GM12878 (cell line): ENCODE measurements around the gene RNF112. TPM values are rescaled to one million over a fixed set of nuclear protein-coding genes. Genes with fewer than 3 reads are reported as not detected.

ENCODE experiments used
- BRCA1 ChIP-seq: IDR thresholded peaks from 2 replicates; pipeline ENCODE4 v1.6.1; 2011; ENCODE audit warnings: low read depth, low read length, improper control_type of control experiment
- CEBPZ ChIP-seq: fragments of 150-350 bp; IDR thresholded peaks from 2 replicates; pipeline ENCODE4 v1.6.1; 2016; ENCODE audit warnings: low read depth, low read length
- CTCF ChIP-seq, 3 experiments: IDR thresholded peaks in 2 of 3; conservative IDR thresholded peaks in 1 of 3; 2 replicates each; pipeline ENCODE4 v1.5.1; 2011; ENCODE audit warnings: low read depth in 3 of 3, low read length in 3 of 3, mild to moderate bottlenecking in 3 of 3, control low read depth in 2 of 3, moderate library complexity in 2 of 3, inconsistent platforms in 1 of 3, mixed read lengths in 1 of 3; ENCODE audit not compliant: control insufficient read depth in 2 of 3, insufficient read depth in 1 of 3; ENCODE audit errors: extremely low read depth in 1 of 3
- ETV6 ChIP-seq, 2 experiments: fragments of 450-650 bp in 1 of 2; IDR thresholded peaks in 1 of 2; conservative IDR thresholded peaks in 1 of 2; 2 replicates each; pipeline ENCODE4 v1.6.1; 2014; ENCODE audit warnings: antibody characterized with exemption in 1 of 2, borderline replicate concordance in 1 of 2, low read depth in 1 of 2, mild to moderate bottlenecking in 1 of 2, moderate library complexity in 1 of 2
- GABPA ChIP-seq: IDR thresholded peaks from 2 replicates; pipeline ENCODE4 v1.6.1; 2014; ENCODE audit warnings: antibody characterized with exemption, low read depth, mild to moderate bottlenecking, inconsistent platforms
- HDAC6 ChIP-seq: fragments of 200-600 bp; sonication (generic); IDR thresholded peaks from one replicate; pipeline ENCODE4 v1.8.0; 2017; ENCODE audit warnings: antibody characterized with exemption; ENCODE audit not compliant: unreplicated experiment
- MEF2B ChIP-seq: fragments of 450-650 bp; IDR thresholded peaks from 2 replicates; pipeline ENCODE4 v1.6.1; 2018; ENCODE audit warnings: mild to moderate bottlenecking, moderate library complexity; ENCODE audit not compliant: partially characterized antibody, poor library complexity, severe bottlenecking
- MYB ChIP-seq: fragments of 150-350 bp; IDR thresholded peaks from 2 replicates; pipeline ENCODE4 v1.6.1; 2014; ENCODE audit warnings: mild to moderate bottlenecking, low read depth, low read length, borderline replicate concordance
- NR2C1 ChIP-seq: fragments of 450-650 bp; IDR thresholded peaks from 2 replicates; pipeline ENCODE4 v1.6.1; 2017; ENCODE audit warnings: antibody characterized with exemption, mild to moderate bottlenecking, moderate library complexity
- PAX5 ChIP-seq: IDR thresholded peaks from 2 replicates; pipeline ENCODE4 v1.6.1; 2011; ENCODE audit warnings: low read depth, low read length, borderline replicate concordance
- POU2F2 ChIP-seq: IDR thresholded peaks from 3 replicates; pipeline ENCODE4 v1.6.1; 2011; ENCODE audit warnings: low read depth, mild to moderate bottlenecking, low read length, borderline replicate concordance
- RAD21 ChIP-seq: IDR thresholded peaks from 2 replicates; pipeline ENCODE4 v1.6.1; 2011; ENCODE audit warnings: mild to moderate bottlenecking, low read depth, low read length, moderate library complexity; ENCODE audit not compliant: insufficient read depth
- RFX5 ChIP-seq: IDR thresholded peaks from 2 replicates; pipeline ENCODE4 v1.6.1; 2011; ENCODE audit warnings: low read depth, low read length, improper control_type of control experiment
- STAT1 ChIP-seq: fragments of 450-650 bp; conservative IDR thresholded peaks from 2 replicates; pipeline ENCODE4 v1.6.1; 2014; ENCODE audit warnings: antibody characterized with exemption, mild to moderate bottlenecking
- TAF1 ChIP-seq: IDR thresholded peaks from 2 replicates; pipeline ENCODE4 v1.6.1; 2011; ENCODE audit warnings: mild to moderate bottlenecking, low read depth, low read length, borderline replicate concordance
- USF1 ChIP-seq: IDR thresholded peaks from 2 replicates; pipeline ENCODE4 v1.6.1; 2011; ENCODE audit warnings: borderline replicate concordance, low read depth, mild to moderate bottlenecking, moderate library complexity, mixed read lengths, low read length; ENCODE audit not compliant: insufficient read depth; ENCODE audit errors: extremely low read length
- ZNF622 ChIP-seq: fragments of 450-650 bp; IDR thresholded peaks from 2 replicates; pipeline ENCODE4 v1.6.1; 2017; ENCODE audit warnings: mild to moderate bottlenecking, inconsistent platforms
- polyA plus RNA-seq, 11 experiments: library from polyadenylated mRNA; depleted of rRNA in 4 of 11; unstranded in 6 of 11; stranded (reverse) in 5 of 11; fragments of >200 nt; fragmentation: Nextera tagmentation in 4 of 11; fragmentation: Illumina TruSeq in 1 of 11; extraction: Ambion mirVana in 4 of 11; extraction: Trizol in 1 of 11; gene quantifications; 1 replicate in 1 of 11; 2 replicates in 10 of 11; pipeline versions ENCODE4 v1.2.1 to v1.2.3, GENCODE V29; 2011 to 2016; ENCODE audit warnings: inconsistent platforms in 2 of 11, missing spikeins in 2 of 11, low read depth in 1 of 11
- total RNA-seq, 4 experiments: library from RNA; depleted of rRNA in 3 of 4; stranded (reverse); fragments of >200 nt in 3 of 4; fragmentation: Illumina TruSeq in 1 of 4; extraction: Trizol in 1 of 4; gene quantifications; 2 replicates each; pipeline versions ENCODE4 v1.2.1 to v1.2.3, GENCODE V29; 2013 to 2021
- TF ChIP-seq, protein P1 (sequence below): fragments of 450-650 bp; IDR thresholded peaks from 2 replicates; pipeline ENCODE4 v1.6.1; 2016; ENCODE audit warnings: mild to moderate bottlenecking, moderate library complexity, borderline replicate concordance

RNF112 gene
- total and polyA plus RNA-seq, 10 of the 15 experiments (the other 5 are each of a cell fraction or from before 2014, with no cell fraction given), result not detected

- TF ChIP-seq CTCF (IDR thresholded peaks at IDR 0.05 in 2 of 3, conservative IDR thresholded peaks at IDR 0.05 in 1 of 3; ENCODE audit: control insufficient read depth in 2 of 3, extremely low read depth in 1 of 3, insufficient read depth in 1 of 3, low read depth in 3 of 3, low read length in 3 of 3) (peak; percentile 44 to 61 (median 57); a peak in 4 of 6 replicates), USF1 (peak; percentile 29), STAT1 (no peak), MEF2B (no peak), ZNF622 (no peak), RFX5 (no peak), BRCA1 (no peak), TAF1 (no peak), HDAC6 (no peak), NR2C1 (no peak), PAX5 (no peak), CEBPZ (no peak), POU2F2 (no peak), MYB (no peak), ETV6 (conservative IDR thresholded peaks at IDR 0.05 in 1 of 2, IDR thresholded peaks at IDR 0.05 in 1 of 2; ENCODE audit: borderline replicate concordance in 1 of 2, low read depth in 1 of 2) (no peak), RAD21 (peak; percentile 54), GABPA (no peak)
- TF ChIP-seq, protein P1, sequence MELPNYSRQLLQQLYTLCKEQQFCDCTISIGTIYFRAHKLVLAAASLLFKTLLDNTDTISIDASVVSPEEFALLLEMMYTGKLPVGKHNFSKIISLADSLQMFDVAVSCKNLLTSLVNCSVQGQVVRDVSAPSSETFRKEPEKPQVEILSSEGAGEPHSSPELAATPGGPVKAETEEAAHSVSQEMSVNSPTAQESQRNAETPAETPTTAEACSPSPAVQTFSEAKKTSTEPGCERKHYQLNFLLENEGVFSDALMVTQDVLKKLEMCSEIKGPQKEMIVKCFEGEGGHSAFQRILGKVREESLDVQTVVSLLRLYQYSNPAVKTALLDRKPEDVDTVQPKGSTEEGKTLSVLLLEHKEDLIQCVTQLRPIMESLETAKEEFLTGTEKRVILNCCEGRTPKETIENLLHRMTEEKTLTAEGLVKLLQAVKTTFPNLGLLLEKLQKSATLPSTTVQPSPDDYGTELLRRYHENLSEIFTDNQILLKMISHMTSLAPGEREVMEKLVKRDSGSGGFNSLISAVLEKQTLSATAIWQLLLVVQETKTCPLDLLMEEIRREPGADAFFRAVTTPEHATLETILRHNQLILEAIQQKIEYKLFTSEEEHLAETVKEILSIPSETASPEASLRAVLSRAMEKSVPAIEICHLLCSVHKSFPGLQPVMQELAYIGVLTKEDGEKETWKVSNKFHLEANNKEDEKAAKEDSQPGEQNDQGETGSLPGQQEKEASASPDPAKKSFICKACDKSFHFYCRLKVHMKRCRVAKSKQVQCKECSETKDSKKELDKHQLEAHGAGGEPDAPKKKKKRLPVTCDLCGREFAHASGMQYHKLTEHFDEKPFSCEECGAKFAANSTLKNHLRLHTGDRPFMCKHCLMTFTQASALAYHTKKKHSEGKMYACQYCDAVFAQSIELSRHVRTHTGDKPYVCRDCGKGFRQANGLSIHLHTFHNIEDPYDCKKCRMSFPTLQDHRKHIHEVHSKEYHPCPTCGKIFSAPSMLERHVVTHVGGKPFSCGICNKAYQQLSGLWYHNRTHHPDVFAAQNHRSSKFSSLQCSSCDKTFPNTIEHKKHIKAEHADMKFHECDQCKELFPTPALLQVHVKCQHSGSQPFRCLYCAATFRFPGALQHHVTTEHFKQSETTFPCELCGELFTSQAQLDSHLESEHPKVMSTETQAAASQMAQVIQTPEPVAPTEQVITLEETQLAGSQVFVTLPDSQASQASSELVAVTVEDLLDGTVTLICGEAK, result no peak
Observed at GRCh38 chr17:19397556-19398041, 13.4 kb upstream of the RNF112 start (continued).
